Heart left ventricle (tissue), 13 donors: ENCODE data around the gene RRBP1.

Experiments used
- CTCF ChIP-seq, 12 donors: fragments of 200-600 bp; sonication (generic) in 4 of 12; IDR thresholded peaks; one replicate each; pipeline versions ENCODE4 v1.5.0 to v1.8.0; 2018 to 2022; ENCODE audit warnings: antibody characterized with exemption in 12 of 12, mild to moderate bottlenecking in 5 of 12
- POLR2A ChIP-seq, 2 donors: fragments of 450-650 bp; IDR thresholded peaks; one replicate each; pipeline ENCODE4 v1.6.1; 2017; ENCODE audit warnings: antibody characterized with exemption in 2 of 2, mild to moderate bottlenecking in 2 of 2, moderate library complexity in 2 of 2
- donor health status: ischemic (EF 13 %, LVEDD 7.1; RV severe dilation, severe dysfunction).
- donor health status: DM: no; HTN: yes; CAD: no.
- donor health status: DM: no; HTN: no; CAD: no.
- donor health status: ischemic (EF 25% LVEDD 6.9; RV normal size, moderate dysfunction).
- donor health status: ischemic (EF 25% LVEDD 5.7; RV mildly dilated, moderate dysfunction).
- donor health status: ischemic (EF 35%, LVEDD 5.7; RV mildly dilated, moderate dysfunction).
- donor health status: nonischemic (EF 11% LVEDD 7.7; RV severe dilation, severe dysfunction).
- donor health status: DM: yes; HTN: yes; CAD: no.
- donor health status: PGD.
- donor health status: ischemic (EF 29% LVEDD 5.4; RV normal size, mild dysfunction).
- donor health status: nonischemic (EF 23%, LVEDD 6.1; RV moderate dilation, normal function).

DNA sequence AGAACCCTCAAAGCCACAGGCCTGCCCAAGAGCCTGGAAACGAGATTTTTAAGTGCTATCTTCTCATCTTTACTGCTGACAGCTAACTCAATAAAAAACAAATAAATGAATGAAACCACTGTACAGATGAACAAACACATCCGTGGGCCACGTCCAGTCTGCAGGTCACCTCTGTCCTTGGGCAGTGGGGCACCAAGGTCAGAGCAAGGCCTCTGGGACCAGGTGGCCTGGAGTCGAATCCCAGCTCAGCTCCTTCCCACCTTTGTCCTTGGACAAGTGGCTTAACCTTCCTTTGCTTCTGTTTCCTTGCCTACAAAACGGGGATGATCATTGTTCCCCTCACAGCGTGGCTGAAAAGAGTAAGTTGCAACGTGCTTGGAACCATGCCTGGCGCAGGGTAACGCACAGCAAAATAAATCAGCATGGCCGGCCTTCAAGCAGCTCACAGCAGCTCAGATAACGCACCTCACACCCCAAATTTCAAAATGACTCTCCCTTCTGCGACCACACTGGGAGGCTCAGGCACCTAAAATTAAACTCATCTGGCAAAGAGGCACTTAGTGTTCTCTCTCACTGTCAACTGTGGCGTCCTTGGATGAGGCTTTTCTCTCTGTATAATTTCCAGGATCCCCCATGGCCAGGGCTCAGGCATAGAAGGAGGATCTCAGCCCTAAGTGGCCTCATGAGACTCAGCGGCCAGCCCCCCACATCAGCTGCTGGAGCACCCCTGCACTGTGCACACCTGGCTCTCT is 35.7 kb downstream of the RRBP1 start:
- TF ChIP-seq CTCF (IDR thresholded peaks at IDR 0.05) (no peak), POLR2A (IDR thresholded peaks at IDR 0.05) (no peak)
